ENCODE measurements around the gene ACKR2.

GRCh38 chr3:42884324-42884723 is 75.1 kb downstream of the ACKR2 start:
- TF ChIP-seq CTCF (IDR thresholded peaks at IDR 0.05; ENCODE audit: low read depth, low read length) (no peak), POLR2A (IDR thresholded peaks at IDR 0.05; ENCODE audit: extremely low read depth, insufficient read length) (no peak), MYC (IDR thresholded peaks at IDR 0.05; ENCODE audit: low read depth, low read length) (no peak)
- TF ChIP-seq, protein P1, sequence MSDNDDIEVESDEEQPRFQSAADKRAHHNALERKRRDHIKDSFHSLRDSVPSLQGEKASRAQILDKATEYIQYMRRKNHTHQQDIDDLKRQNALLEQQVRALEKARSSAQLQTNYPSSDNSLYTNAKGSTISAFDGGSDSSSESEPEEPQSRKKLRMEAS (IDR thresholded peaks at IDR 0.05; ENCODE audit: low read depth, low read length) = no peak
